ENCODE measurements around the gene SLC25A51.

DNA sequence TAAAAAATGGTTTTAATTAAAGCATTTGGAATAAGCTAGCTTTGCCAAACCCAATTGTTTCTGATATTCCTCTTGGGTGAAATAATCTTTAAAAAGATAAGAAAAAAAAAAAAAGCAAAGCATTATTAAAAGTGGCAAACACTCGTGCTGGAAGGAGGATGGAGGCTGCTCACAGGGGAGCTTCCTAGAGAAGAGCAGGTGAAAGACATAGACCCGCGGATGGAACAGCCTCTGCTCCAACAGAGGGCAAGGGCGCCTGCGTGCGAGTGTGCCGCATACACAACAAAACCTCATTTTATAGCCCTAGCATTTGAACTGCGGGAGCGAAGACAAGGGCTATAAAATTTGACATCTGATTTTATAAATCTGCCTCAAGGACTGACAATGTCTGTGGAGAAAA lies 33.4 kb upstream of the SLC25A51 start:
- TF ChIP-seq EZH2 (IDR thresholded peaks at IDR 0.05; ENCODE audit: insufficient read depth, low read length) = no peak
- TF ChIP-seq, protein P1, sequence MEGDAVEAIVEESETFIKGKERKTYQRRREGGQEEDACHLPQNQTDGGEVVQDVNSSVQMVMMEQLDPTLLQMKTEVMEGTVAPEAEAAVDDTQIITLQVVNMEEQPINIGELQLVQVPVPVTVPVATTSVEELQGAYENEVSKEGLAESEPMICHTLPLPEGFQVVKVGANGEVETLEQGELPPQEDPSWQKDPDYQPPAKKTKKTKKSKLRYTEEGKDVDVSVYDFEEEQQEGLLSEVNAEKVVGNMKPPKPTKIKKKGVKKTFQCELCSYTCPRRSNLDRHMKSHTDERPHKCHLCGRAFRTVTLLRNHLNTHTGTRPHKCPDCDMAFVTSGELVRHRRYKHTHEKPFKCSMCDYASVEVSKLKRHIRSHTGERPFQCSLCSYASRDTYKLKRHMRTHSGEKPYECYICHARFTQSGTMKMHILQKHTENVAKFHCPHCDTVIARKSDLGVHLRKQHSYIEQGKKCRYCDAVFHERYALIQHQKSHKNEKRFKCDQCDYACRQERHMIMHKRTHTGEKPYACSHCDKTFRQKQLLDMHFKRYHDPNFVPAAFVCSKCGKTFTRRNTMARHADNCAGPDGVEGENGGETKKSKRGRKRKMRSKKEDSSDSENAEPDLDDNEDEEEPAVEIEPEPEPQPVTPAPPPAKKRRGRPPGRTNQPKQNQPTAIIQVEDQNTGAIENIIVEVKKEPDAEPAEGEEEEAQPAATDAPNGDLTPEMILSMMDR (IDR thresholded peaks at IDR 0.05; ENCODE audit: insufficient read depth, low read depth, low read length) = no peak

All from astrocyte (in vitro differentiated cells and primary cell).